ENCODE results near the gene MARVELD1.

The MARVELD1 gene

GRCh38 chr10:97724341-97724941 lies 10.9 kb downstream of the MARVELD1 start:
- no peak for DNase-seq

- no peak for DNase-seq
These were observed 13.2 kb downstream of the MARVELD1 start for GRCh38 chr10:97726636-97727178.

DNA sequence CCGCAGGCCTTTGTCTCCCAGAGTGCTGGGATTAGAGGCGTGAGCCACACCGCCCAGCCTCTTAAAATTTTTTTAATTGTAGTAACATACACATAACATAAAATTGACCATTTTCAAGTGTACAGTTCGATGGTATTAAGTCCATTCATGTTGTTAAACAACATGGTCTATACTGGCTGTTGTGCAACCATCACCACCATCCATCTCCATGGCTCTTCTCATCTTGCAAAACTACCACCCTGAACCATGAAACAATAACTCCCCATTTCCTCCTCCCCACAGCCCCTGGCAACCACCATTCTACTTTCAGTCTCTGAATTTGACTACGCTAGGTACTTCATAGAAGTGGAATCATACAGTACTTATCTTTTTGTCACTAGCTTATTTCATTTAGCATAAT lies 15.5 kb downstream of the MARVELD1 start:
- no peak for DNase-seq

DNA sequence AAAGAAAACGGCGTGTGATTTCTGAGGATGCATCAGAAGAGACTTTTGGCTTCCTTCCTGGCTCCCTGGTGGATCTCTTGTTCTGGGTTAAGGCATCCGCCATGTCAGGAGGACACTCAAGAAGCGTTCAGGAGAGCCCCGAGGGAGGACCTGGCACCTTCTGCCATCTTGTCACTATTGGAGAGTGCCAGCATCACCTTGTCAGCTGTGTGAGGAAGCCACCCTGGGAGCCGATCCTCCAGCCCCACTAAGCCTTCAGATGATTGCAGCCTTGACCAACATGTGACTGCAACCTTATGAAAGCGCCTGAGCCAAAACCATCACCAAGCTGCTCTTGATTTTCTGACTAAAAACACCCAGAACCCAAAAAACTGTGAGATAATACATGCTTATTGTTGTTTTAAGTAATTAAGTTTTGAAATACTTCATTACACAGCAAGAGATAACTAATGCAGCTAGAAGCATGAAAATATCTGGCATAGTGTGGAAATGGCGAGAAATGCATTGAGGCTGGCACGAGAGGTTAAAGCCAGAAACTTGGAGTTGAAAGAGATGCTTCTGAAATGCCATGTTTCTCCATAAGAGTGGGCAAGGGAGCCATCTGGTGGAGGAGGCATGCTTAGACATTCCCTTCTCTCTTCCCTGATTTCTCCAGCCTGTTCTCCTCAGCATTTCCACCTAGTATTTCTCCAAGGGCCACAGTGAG lies 18.0 kb downstream of the MARVELD1 start:
- peak; percentile 44 to 69 for DNase-seq

GRCh38 chr10:97732052-97732359 lies 18.5 kb downstream of the MARVELD1 start:
- DNase-seq: no peak

- no peak for DNase-seq
These were observed 19.7 kb downstream of the MARVELD1 start for GRCh38 chr10:97733256-97733655.

DNA sequence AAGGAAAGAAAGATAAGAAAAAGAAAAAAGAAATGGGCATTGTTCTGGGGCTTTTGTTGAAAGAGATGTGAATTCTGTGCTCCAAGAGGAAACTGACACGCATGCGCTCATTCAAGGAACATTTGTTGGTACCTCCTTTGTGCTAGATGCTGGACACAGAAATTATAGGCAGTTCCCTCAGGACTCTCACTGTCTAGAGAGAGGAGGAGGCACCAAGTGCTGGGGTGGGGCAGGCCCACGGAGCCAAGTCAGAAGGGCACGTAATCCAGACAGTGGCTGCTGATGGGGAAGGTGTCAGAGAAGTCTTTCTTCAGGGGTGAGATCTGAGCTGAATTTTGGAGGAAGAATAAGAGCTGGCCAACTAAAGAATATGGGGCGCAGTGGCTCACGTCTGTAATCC lies 20.5 kb downstream of the MARVELD1 start:
- no peak for DNase-seq

- no peak for DNase-seq
These were observed 22.9 kb downstream of the MARVELD1 start for GRCh38 chr10:97736403-97736901.

GRCh38 chr10:97736902-97737769 lies 23.6 kb downstream of the MARVELD1 start, which contains the start of gene ZFYVE27:
TSS of gene ZFYVE27 (plus strand) at chr10:97737128. CDS start at chr10:97738478, 1,350 bp downstream.
- DNase-seq: peak; percentile 61 to 91

DNA sequence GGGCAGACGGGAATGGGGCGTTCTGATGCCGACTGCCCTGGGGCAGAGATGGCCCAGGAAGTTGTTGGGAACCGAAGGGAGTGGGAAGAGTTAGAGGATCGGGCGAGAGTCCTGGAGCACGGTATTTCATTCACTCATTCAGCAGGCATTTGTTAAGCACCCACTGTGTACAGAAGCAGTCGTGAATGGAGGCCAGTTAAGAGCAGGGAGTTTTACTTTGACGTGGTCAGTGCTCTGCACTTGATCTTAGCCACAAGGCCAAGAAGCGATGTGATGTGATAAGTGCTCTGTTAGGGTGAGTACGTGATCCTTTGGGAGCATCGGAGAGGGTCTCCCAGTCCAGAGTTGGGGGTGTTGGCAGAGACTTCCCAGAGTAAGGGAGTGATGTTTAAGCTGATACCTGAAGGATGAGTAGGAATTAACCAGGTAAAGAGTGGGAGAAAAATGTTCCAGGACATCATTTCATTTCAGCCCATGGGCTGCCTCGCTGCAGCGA lies 24.3 kb downstream of the MARVELD1 start:
- DNase-seq: no peak

DNA sequence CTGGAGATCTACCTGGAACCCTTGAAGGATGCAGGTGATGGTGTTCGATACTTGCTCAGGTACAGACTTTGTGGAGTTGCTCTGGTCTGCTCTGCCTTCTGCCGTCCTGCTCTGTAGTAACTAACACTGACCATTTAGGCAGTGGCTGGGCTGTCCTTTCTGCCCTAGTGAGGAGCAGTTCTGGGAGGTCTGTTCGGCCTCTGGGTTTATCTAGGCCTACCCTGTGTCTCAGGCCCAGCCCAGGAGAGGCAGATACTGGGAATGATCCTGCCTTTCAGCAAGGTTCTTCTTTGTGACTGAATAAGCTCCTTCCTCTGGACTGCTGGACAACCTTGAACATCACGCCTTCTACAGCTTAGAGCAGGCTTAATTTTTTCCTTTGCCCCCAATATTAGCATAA lies 25.1 kb downstream of the MARVELD1 start:
- DNase-seq: no peak

GRCh38 chr10:97740613-97741012 lies 27.1 kb downstream of the MARVELD1 start:
- no peak for DNase-seq

GRCh38 chr10:97743169-97743943 lies 29.8 kb downstream of the MARVELD1 start:
- DNase-seq: no peak

GRCh38 chr10:97744405-97745035 lies 31.0 kb downstream of the MARVELD1 start:
- DNase-seq: no peak

DNA sequence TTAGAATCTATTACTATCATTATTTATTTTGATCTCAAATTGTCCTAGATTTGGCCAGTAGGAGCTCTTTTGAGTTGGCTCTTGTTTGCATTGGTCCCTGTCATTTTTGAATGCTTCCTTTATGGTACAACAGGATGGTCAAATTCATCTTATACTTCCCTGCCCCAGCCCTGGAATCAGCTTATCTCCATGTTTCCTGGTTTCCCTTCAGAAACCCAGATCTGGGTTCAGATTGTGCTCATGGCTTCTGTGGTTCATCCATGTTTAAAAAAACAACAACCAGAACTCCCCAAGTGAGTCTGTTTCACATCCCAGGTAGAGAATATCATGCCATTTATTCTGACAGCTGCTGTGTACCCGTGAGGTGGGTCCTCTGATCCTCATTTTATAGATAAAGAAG lies 34.0 kb downstream of the MARVELD1 start:
- no peak for DNase-seq

GRCh38 chr10:97748116-97748515 lies 34.6 kb downstream of the MARVELD1 start:
- no peak for DNase-seq

- no peak for DNase-seq
These were observed 39.4 kb downstream of the MARVELD1 start for GRCh38 chr10:97752956-97753355.

DNA sequence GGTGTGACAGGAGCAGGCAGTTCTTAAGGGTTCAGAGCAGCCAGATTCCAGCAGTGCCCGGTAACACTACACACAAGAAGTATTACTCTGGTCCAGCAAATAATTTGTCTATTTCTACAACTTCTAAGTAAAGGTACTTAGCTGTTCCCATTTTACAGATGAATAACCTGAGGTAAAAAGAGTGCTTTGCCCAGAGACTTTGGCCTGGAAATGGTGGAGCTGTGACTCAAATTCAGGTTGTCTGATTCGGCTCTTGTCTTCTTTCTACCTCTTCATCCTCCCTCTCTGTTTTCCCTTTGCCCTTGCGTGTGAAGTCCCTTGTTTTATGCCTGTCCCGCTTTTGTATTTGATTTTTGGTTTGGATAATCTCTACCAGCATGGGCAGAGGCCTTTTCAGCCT lies 41.2 kb downstream of the MARVELD1 start:
- no peak for DNase-seq

DNA sequence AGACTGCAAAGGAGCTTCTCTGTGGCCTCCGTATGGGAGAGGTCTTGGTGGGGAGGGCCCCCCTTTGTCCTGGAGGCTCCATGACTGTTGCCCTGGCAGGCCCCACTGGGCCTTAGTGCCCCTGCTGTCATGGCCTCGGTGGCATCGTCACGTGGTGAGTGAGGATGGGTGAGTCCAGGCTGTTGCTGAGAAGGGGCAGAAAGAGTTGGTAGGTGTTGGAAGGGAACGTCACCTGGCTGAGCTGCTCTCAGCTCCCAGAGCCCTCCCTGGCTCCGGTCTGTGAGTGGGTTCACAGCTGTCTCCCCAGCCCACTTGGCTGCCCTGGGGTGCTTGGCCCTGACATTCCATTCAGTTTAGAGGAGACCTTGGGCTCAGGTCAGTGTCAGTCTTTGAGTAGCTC lies 42.2 kb downstream of the MARVELD1 start:
- no peak for DNase-seq

- no peak for DNase-seq
These were observed 43.9 kb downstream of the MARVELD1 start for GRCh38 chr10:97757471-97757870.

- peak in 1 of 2 experiments; percentile 51 for DNase-seq
These were observed 45.8 kb downstream of the MARVELD1 start for GRCh38 chr10:97759158-97759887.

Data from NCI-H446 (cell line).